Astrocyte of the spinal cord (primary cell): ENCODE measurements around the gene RERG.

ENCODE experiments used
- DNase-seq: peaks from one replicate; pipeline ENCODE4 v3.0.0; 2011; ENCODE audit warnings: low read depth, low spot score
- H3K4me3 ChIP-seq: 2 replicates; pipeline ENCODE4 v1.5.1; 2011; ENCODE audit warnings: low read depth, mild to moderate bottlenecking, low read length, moderate library complexity
- in situ Hi-C: cut with HindIII; loops from 2 replicates; pipeline ENCODE4 v1.10.0; 2017; ENCODE audit warnings: low sequenced_read_pairs
- TF ChIP-seq, protein P1 (sequence below): IDR thresholded peaks from 2 replicates; pipeline ENCODE4 v1.5.1; 2012; ENCODE audit warnings: low read depth, mild to moderate bottlenecking, low read length, inconsistent platforms

The RERG gene

DNA sequence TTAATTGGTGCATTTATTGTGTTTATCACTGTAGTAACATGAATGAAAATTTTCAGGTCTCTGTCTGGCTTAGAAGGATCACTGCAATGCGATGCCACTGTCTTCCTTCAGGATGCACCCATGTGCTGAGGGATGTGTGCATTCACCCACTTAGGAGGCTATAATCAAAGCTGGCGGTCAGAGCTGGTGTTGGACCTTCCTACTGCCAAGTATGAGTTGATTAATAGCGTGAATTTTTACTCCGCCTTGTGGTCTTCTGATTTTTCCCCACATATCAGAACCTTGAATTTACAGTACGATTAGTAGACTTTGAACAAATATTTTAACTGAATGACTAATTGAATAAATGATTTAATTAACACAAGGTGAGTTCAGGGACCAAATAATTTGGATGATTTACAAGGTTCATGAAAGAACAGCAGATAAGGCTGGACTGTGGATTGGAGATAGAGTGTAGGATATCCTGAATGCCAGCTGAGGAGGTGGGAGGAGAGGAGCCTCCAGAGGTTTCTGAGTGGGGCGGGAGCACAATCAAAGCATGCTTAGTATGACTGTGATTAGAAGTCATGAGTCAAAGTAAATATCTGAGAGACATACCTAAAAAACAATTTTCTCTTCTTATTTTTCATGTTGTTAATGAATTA is 50.1 kb downstream of the RERG start:
- H3K4me3 ChIP-seq: no peak overlapping the region
- TF ChIP-seq, protein P1, sequence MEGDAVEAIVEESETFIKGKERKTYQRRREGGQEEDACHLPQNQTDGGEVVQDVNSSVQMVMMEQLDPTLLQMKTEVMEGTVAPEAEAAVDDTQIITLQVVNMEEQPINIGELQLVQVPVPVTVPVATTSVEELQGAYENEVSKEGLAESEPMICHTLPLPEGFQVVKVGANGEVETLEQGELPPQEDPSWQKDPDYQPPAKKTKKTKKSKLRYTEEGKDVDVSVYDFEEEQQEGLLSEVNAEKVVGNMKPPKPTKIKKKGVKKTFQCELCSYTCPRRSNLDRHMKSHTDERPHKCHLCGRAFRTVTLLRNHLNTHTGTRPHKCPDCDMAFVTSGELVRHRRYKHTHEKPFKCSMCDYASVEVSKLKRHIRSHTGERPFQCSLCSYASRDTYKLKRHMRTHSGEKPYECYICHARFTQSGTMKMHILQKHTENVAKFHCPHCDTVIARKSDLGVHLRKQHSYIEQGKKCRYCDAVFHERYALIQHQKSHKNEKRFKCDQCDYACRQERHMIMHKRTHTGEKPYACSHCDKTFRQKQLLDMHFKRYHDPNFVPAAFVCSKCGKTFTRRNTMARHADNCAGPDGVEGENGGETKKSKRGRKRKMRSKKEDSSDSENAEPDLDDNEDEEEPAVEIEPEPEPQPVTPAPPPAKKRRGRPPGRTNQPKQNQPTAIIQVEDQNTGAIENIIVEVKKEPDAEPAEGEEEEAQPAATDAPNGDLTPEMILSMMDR: no peak
- DNase-seq: no peak
- in situ Hi-C loops: no loop called here

DNA sequence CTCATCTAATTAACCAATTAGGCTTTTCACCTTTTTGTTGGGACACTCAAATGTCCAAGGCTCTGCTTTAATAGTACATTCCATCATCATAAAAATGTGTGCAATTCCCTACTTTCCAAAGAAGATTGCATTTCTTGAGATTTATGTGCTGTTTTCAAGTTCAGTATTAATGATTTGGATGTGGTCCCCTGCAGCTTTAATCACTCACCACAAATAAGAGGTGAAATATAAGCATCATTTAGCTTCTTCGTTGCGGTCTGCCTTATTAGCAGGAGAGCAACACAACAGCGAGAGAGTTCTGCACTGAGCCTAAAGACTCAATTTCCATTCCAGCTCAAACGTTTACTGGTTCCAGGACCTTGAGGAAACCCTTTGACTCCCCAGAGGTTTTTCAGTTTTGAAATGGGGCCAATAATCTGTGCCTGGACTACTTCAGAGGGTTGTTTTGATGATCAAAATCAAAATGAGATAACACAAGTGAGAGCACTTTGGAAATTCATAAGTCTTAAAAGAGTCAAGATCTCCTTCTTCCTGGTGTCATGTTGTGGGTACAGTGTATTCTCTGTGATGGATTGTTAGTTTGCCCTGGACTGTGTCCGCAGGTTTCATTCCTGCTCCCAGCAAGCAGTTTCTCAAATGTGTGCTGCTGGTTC is 53.1 kb downstream of the RERG start:
- no peak overlapping the region for H3K4me3 ChIP-seq
- TF ChIP-seq, protein P1: no peak
- in situ Hi-C loops: no loop called here
- no peak for DNase-seq

DNA sequence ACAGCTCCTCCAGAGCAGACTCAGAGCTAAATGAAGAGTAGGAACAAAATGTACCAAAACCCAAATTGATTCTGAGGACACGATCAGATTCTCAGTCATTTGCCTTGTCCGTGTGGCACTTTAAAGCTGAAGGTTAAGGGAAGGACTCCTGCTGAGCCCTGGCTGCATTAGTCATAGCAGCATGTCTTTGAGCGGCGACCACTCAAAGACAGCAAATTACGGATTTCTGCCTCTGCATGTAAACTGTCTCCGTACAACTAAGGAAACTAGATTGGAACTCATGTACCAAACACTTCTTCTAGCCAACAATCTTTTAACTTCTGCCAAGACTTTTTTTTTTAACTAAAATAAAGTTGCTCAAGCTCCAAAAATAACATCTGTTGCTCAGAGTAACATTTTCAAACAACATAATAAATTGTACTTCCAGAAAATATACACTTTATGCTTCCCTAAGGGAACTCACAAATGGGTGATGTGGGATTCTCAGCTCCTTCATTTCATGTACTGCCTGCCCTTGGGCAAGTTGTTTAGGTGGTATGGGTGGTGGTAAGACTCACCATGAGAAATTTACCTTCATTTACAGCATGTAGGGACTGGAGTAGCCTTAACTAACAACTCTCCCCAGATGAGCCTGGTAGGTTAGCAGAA is 56.1 kb downstream of the RERG start:
- no peak overlapping the region for H3K4me3 ChIP-seq
- in situ Hi-C loops: no loop called here
- TF ChIP-seq, protein P1: no peak
- peak; percentile 86 for DNase-seq

DNA sequence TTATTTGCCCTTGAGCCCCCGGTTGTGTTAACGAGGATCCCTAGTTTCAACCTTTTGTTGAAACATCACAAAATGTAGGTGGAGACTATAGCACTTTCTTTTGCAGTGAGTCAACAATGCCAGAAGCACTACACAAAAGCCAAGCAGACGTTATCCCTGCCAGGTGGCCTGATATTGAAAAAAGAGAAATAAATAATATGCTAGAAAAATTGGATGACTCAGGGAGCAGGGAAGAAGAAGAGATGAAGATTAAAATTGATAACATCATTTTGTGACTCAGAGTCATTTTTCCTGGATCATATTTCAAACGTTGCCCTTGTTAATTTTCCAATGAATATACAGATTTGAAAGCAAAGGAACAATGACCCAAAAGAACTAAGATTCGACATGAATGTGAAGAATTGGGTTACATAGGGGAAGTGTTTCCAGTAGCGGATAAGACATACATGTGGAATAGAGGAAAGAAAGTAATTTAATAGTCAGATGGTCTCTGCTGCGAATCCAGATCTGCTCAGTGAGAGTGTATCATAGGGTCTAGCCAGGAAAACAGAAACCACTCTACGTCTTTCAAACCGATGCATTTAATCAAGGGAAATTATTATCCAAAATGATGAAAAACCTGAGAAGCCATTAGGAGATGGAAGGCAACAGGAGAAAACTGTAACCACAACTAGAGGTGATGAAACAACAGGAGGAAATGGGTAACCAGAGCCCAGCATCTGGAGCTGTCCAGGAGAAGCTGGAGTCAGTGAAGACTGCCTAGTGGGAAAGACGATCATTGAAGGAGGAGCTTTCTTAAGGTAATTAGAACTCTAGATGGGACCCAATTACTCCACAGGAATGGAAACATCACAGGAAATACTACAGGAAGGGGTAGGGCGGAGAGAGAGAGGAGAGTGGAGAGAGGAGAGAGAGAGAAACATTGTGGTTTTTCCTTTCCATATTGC is 57.9 kb downstream of the RERG start:
- no peak overlapping the region for H3K4me3 ChIP-seq
- peak; percentile 46 for DNase-seq
- TF ChIP-seq, protein P1: no peak

DNA sequence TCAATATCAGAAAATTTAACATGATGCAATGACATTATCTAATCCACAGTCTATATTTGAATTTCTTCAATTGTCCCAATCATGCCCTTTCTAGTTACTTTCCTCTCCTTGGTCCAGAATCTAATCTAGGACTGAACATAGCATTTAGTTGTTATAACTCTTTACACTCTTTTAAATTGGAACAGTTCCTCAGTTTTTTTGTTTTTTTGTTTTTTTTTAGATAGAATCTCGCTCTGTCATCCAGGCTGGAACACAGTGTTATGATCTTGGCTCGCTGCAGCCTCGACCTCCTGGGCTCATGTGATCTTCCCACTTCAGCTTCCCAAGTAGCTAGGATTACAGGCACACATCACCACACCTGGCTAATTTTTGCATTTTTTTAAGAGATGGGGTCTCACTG is 63.1 kb downstream of the RERG start:
- in situ Hi-C loops: no loop called here
- TF ChIP-seq, protein P1: no peak
- DNase-seq: no peak
- H3K4me3 ChIP-seq: no peak overlapping the region

More for the DNA sequence above, 57.9 kb downstream of the RERG start:
- in situ Hi-C loops: no loop called here

DNA sequence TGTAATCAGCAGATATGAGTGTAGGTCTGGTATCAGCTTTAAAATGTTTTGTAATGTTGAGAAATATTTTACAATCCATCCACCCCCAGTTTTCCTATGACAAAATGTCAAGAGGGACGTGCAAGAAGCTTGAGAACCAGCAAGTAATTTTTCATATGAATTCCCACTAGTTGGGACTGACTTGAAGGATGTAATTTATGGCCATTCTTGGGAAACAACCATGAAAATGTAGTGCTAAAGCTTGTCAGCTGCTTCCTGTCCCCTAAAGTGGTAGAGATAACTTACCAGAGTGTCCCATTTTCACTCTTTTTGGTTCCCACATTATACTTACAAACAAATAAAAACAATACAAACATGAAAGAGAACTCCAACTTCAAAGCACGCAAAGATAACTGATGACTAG is 63.9 kb downstream of the RERG start:
- TF ChIP-seq, protein P1: no peak
- in situ Hi-C loops: no loop called here
- no peak overlapping the region for H3K4me3 ChIP-seq
- no peak for DNase-seq
